Measurements from ENCODE around the gene MAG. TPM values are rescaled to one million over a fixed set of nuclear protein-coding genes. Genes with fewer than 3 reads are reported as not detected.

MAG gene
- total and polyA plus RNA-seq, 2 of the 13 experiments (the other 11 are each of a cell fraction or from before 2014, with no cell fraction given) = 0.20 to 1.3 TPM

GRCh38 chr19:35347171-35347929 is 55.4 kb downstream of the MAG start, which contains the start of gene FFAR1:
FFAR1 (plus strand) TSS chr19:35347902; CDS start chr19:35351552, 3,650 bp downstream.
- POLR2A ChIA-PET = no interaction called here
- TF ChIP-seq ZNF24 (IDR thresholded peaks at IDR 0.05) (no peak), SNAPC2 (CRISPR knock-in tag; IDR thresholded peaks at IDR 0.05) (no peak), KDM2A (CRISPR knock-in tag; IDR thresholded peaks at IDR 0.05; ENCODE audit: borderline replicate concordance, low read depth) (no peak), MYPOP (CRISPR knock-in tag; IDR thresholded peaks at IDR 0.05) (no peak), DMTF1 (CRISPR knock-in tag; IDR thresholded peaks at IDR 0.05) (no peak), ZFYVE20 (CRISPR knock-in tag; IDR thresholded peaks at IDR 0.05; ENCODE audit: borderline replicate concordance, low read depth) (no peak), TIGD3 (CRISPR knock-in tag; IDR thresholded peaks at IDR 0.05; ENCODE audit: borderline replicate concordance) (no peak), ZNF800 (CRISPR knock-in tag; IDR thresholded peaks at IDR 0.05) (no peak), PAXIP1 (CRISPR knock-in tag; conservative IDR thresholded peaks at IDR 0.05) (no peak), ZGPAT (CRISPR knock-in tag; IDR thresholded peaks at IDR 0.05) (no peak)

More at GRCh38 chr19:35347171-35347929, 55.4 kb downstream of the MAG start, which contains the start of gene FFAR1:
- Histone ChIP-seq H3K79me2 (ENCODE audit: insufficient read depth, low read length) (no peaks in the 10 kb centered on the region), H3K36me3 (replicated peaks in 1 of 2; ENCODE audit: control insufficient read depth in 1 of 2, insufficient read depth in 2 of 2, low read length in 2 of 2) (no peaks in the 10 kb centered on the region), H3K4me2 (ENCODE audit: low read depth, low read length) (0 out of 2 replicates have a peak within 1 kb of the TSS, but pooled peaks have one; percentile 16), H3K4me1 (ENCODE audit: insufficient read depth, low read length) (peaks cover 42% of the 10 kb centered on the region), H4K20me1 (ENCODE audit: insufficient read depth, low read length) (no peaks in the 10 kb centered on the region), H3K9ac (ENCODE audit: insufficient read depth, low read depth, low read length) (no peak within 1 kb of the TSS), H3K4me3 (replicated peaks in 1 of 3; ENCODE audit: insufficient read depth in 1 of 3, low read depth in 2 of 3, low read length in 3 of 3) (no peak within 1 kb of the TSS), H3K27ac (ENCODE audit: extremely low read length, insufficient read depth, low read length) (no peak within 1 kb of the TSS), H3K27me3 (ENCODE audit: control insufficient read depth in 1 of 2, insufficient read depth in 2 of 2, low read length in 2 of 2) (0 out of 5 replicates have a peak, but pooled peaks cover 0 to 1% of the 10 kb centered on the region in 2 experiments), H3K9me3 (ENCODE audit: low read length) (no peaks in the 10 kb centered on the region), H2AFZ (ENCODE audit: low read length) (no peak within 1 kb of the TSS)
- no peak for FAIRE-seq
- BruUV-seq (replicated peaks) = no TSS peak
- in situ Hi-C loops (cut with HindIII; ENCODE audit: extremely low pct_ligation_motif_present, low pct_unique_long_range_greater_than_20kb) = no loop called here
- DNase-seq (ENCODE audit: low spot score) = no peak
- CTCF ChIA-PET (ENCODE audit: low intra/inter-chr PET ratio, low total read pairs) = no interaction called here
- 74% methylated on average over 18 of the region's 18 CpGs for WGBS (ENCODE audit: low lambda C conversion rate)
- intact Hi-C loops (cut with micrococcal nuclease; ENCODE audit: unreplicated experiment) = no loop called here
- ATAC-seq = no peak
